Epithelial cell of alveolus of lung (primary cell): Measurements from ENCODE around the gene PLK4. TPM values are rescaled to one million over a fixed set of nuclear protein-coding genes. Genes with fewer than 3 reads are reported as not detected.

Experiments used
- total RNA-seq: library from RNA; depleted of rRNA; stranded (reverse); fragments of >200 nt; gene quantifications from 2 replicates; pipeline ENCODE4 v1.2.1, GENCODE V29; 2015

PLK4 gene
- total RNA-seq: 5.6 and 10.9 TPM in 2 replicates

GRCh38 chr4:127880763-127881562 is at the start of gene PLK4:
TSS of gene PLK4 (plus strand) at chr4:127880893. CDS start at chr4:127881135, 242 bp downstream.

Other genes starting within 250 kb of the PLK4 start
- 2.6 and 3.0 TPM in 2 replicates for gene INTU, start 247.9 kb upstream of the PLK4 start, total RNA-seq
- gene SLC25A31, start 150.5 kb upstream of the PLK4 start, total RNA-seq: not detected in 2 replicates
- 2.4 and 3.2 TPM in 2 replicates for gene HSPA4L, start 98.6 kb upstream of the PLK4 start, total RNA-seq
- gene MFSD8, start 84.3 kb downstream of the PLK4 start, total RNA-seq: 7.4 and 13.2 TPM in 2 replicates
- gene ABHD18, start 84.5 kb downstream of the PLK4 start, total RNA-seq: 3.6 and 5.3 TPM in 2 replicates
- 12.3 and 12.8 TPM in 2 replicates for gene LARP1B, start 180.4 kb downstream of the PLK4 start, total RNA-seq